Prostate gland (tissue), 2 donors: ENCODE results near the gene ADAT3.

Source experiments
- CTCF ChIP-seq, 4 experiments: fragments of 200-600 bp in 2 of 4; fragments of 450-650 bp in 2 of 4; sonication (generic) in 2 of 4; IDR thresholded peaks; 1 replicate in 3 of 4; 2 replicates in 1 of 4; pipeline ENCODE4 v1.5.1; 2016 to 2019; ENCODE audit warnings: antibody characterized with exemption in 4 of 4, mild to moderate bottlenecking in 2 of 4, moderate library complexity in 2 of 4
- POLR2A ChIP-seq: fragments of 450-650 bp; IDR thresholded peaks from one replicate; pipeline ENCODE4 v1.6.1; 2016; ENCODE audit warnings: antibody characterized with exemption, mild to moderate bottlenecking
- POLR2AphosphoS5 ChIP-seq: sonication (generic); formaldehyde crosslinking; IDR thresholded peaks from one replicate; pipeline ENCODE4 v1.6.1; 2017; ENCODE audit warnings: antibody characterized with exemption

- no peak for TF ChIP-seq POLR2A
- TF ChIP-seq CTCF (IDR thresholded peaks at IDR 0.05): no peak
- TF ChIP-seq POLR2AphosphoS5: no peak
These were observed 57.5 kb downstream of the ADAT3 start for GRCh38 chr19:1962674-1963073.
